ENCODE results near the gene SH3RF3.

DNA sequence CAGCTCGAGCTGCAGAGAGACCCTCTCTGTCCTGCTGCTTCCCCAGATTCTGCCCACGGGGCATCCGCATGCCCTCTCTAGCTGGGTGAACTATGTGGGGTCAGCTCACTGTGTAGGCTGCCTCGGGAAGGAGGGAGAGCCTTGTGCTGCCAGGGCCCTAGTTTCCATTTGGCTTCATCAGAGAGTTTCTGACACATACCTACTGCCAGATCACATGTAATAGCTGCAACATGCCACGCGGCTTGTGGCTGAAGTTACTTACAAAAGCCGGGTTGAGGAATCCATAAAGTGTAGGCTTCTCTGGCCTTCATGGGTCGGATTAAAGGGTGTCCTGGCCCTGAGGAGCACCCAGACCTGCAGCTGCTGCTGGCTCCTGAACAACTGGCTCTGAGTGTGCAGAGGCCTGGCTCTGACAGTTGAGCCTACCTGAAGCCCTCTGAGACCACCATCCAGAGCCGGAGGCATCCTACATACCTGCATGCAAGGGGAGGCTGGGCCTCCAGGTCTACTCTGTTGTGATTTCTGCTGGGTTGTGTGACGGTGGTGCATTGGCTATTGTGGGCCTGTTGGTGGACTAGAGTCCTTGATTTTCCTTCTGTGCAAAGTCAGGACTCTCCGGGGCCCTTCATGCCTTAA is 130.0 kb downstream of the SH3RF3 start:
- no peak for TF ChIP-seq POLR2A (IDR thresholded peaks at IDR 0.05; ENCODE audit: low read length)
- no peak for TF ChIP-seq GATA1 (IDR thresholded peaks at IDR 0.05; ENCODE audit: low read depth, low read length)
